GM23338 (cell line): ENCODE results near the gene BAHCC1. TPM values are rescaled to one million over a fixed set of nuclear protein-coding genes. Genes with fewer than 3 reads are reported as not detected.

Source experiments
- ATAC-seq: fragments of 200-7000 bp; cut with Tn5 transposase; 3 replicates; pipeline ENCODE4 v1.9.1; 2020
- DNase-seq: peaks from one replicate; pipeline ENCODE4 v3.0.0-alpha.2; 2015; ENCODE audit warnings: low spot score
- H2AFZ ChIP-seq: fragments of 200-600 bp; sonication (generic); 2 replicates; pipeline ENCODE4 v1.8.0; 2016; ENCODE audit warnings: antibody characterized with exemption, mild to moderate bottlenecking, moderate library complexity
- H3F3A ChIP-seq: fragments of 200-600 bp; sonication (generic); replicated peaks from 2 replicates; pipeline ENCODE4 v1.8.0; 2017; ENCODE audit warnings: antibody characterized with exemption, mixed run types, low read depth
- H3K27ac ChIP-seq: fragments of 200-600 bp; sonication (generic); 2 replicates; pipeline ENCODE4 v1.6.1; 2016; ENCODE audit warnings: low read depth
- H3K27me3 ChIP-seq: fragments of 200-600 bp; sonication (generic); 2 replicates; pipeline ENCODE4 v1.8.0; 2016; ENCODE audit warnings: mild to moderate bottlenecking, mixed run types, moderate library complexity; ENCODE audit not compliant: insufficient read depth
- H3K36me3 ChIP-seq: fragments of 200-600 bp; sonication (generic); 2 replicates; pipeline ENCODE4 v1.8.0; 2016; ENCODE audit warnings: mild to moderate bottlenecking; ENCODE audit not compliant: insufficient read depth
- H3K4me1 ChIP-seq: fragments of 200-600 bp; sonication (generic); 2 replicates; pipeline ENCODE4 v1.8.0; 2016; ENCODE audit warnings: mild to moderate bottlenecking, moderate library complexity; ENCODE audit not compliant: insufficient read depth
- H3K4me2 ChIP-seq: fragments of 200-600 bp; sonication (generic); 2 replicates; pipeline ENCODE4 v1.7.1; 2017; ENCODE audit warnings: mixed run types
- H3K4me3 ChIP-seq: fragments of 200-600 bp; sonication (generic); 2 replicates; pipeline ENCODE4 v1.6.1; 2016; ENCODE audit warnings: mixed run types
- H3K79me2 ChIP-seq: fragments of 200-600 bp; sonication (generic); replicated peaks from 2 replicates; pipeline ENCODE4 v1.8.0; 2017; ENCODE audit warnings: mild to moderate bottlenecking; ENCODE audit not compliant: insufficient read depth
- H3K9me2 ChIP-seq: fragments of 200-600 bp; sonication (generic); 2 replicates; pipeline ENCODE4 v1.8.0; 2017; ENCODE audit not compliant: insufficient read depth
- H4K20me1 ChIP-seq: fragments of 200-600 bp; sonication (generic); replicated peaks from 2 replicates; pipeline ENCODE4 v1.8.0; 2017; ENCODE audit warnings: mild to moderate bottlenecking; ENCODE audit not compliant: insufficient read depth
- H3K27ac Mint-ChIP-seq: 2 replicates; pipeline ENCODE4 v1.8.0; 2020; ENCODE audit warnings: inconsistent platforms, mild to moderate bottlenecking, moderate library complexity, mixed read lengths
- H3K27me3 Mint-ChIP-seq: 3 replicates; pipeline ENCODE4 v1.8.0; 2022; ENCODE audit warnings: low read depth, mild to moderate bottlenecking, moderate library complexity, mixed read lengths, inconsistent platforms; ENCODE audit not compliant: insufficient read depth, poor library complexity
- H3K36me3 Mint-ChIP-seq: 3 replicates; pipeline ENCODE4 v1.8.0; 2021; ENCODE audit warnings: low read depth, mild to moderate bottlenecking, inconsistent platforms, moderate library complexity, mixed read lengths
- H3K4me1 Mint-ChIP-seq: 3 replicates; pipeline ENCODE4 v1.8.0; 2020; ENCODE audit warnings: mild to moderate bottlenecking, inconsistent platforms, mixed read lengths
- H3K4me3 Mint-ChIP-seq: 3 replicates; pipeline ENCODE4 v1.8.0; 2021; ENCODE audit warnings: moderate library complexity, mild to moderate bottlenecking, inconsistent platforms, mixed read lengths
- H3K9me3 Mint-ChIP-seq: 3 replicates; pipeline ENCODE4 v1.8.0; 2020; ENCODE audit warnings: moderate library complexity, mild to moderate bottlenecking, inconsistent platforms, mixed read lengths
- CREB1 ChIP-seq: fragments of 250-450 bp; sonication (Bioruptor Pico); IDR thresholded peaks from 2 replicates; pipeline ENCODE4 v1.5.0; 2020; ENCODE audit warnings: low read depth, mild to moderate bottlenecking, moderate library complexity
- ETS1 ChIP-seq: IDR thresholded peaks from 2 replicates; pipeline ENCODE4 v1.6.1; 2016; ENCODE audit warnings: antibody characterized with exemption
- EZH2 ChIP-seq: fragments of 200-600 bp; sonication (generic); IDR thresholded peaks from one replicate; pipeline ENCODE4 v1.8.0; 2017; ENCODE audit warnings: antibody characterized with exemption, mild to moderate bottlenecking, low read depth; ENCODE audit not compliant: unreplicated experiment
- EZH2phosphoT487 ChIP-seq: fragments of 200-600 bp; sonication (generic); IDR thresholded peaks from one replicate; pipeline ENCODE4 v1.8.1; 2018; ENCODE audit warnings: antibody characterized with exemption; ENCODE audit not compliant: unreplicated experiment
- JUNB ChIP-seq: IDR thresholded peaks from one replicate; pipeline ENCODE4 v1.6.1; 2016; ENCODE audit warnings: antibody characterized with exemption; ENCODE audit not compliant: unreplicated experiment
- NANOG ChIP-seq: IDR thresholded peaks from 2 replicates; pipeline ENCODE4 v1.6.1; 2016; ENCODE audit warnings: antibody characterized with exemption, borderline replicate concordance
- POLR2AphosphoS5 ChIP-seq: IDR thresholded peaks from 2 replicates; pipeline ENCODE4 v1.6.1; 2016; ENCODE audit warnings: antibody characterized with exemption, low read depth
- STAT1 ChIP-seq: IDR thresholded peaks from one replicate; pipeline ENCODE4 v1.6.1; 2016; ENCODE audit warnings: antibody characterized with exemption; ENCODE audit not compliant: unreplicated experiment
- ZNF114 ChIP-seq: fragments of 250-450 bp; sonication (Bioruptor Pico); IDR thresholded peaks from 2 replicates; pipeline ENCODE4 v1.5.0; 2020; ENCODE audit warnings: mild to moderate bottlenecking, moderate library complexity
- ZNF331 ChIP-seq: fragments of 250-450 bp; sonication (Bioruptor Pico); IDR thresholded peaks from 2 replicates; pipeline ENCODE4 v1.5.0; 2020; ENCODE audit warnings: low read depth, mild to moderate bottlenecking, moderate library complexity
- polyA plus RNA-seq: library from polyadenylated mRNA; unstranded; fragments of >200 nt; fragmentation: Nextera tagmentation; extraction: Ambion mirVana; gene quantifications from 2 replicates; pipeline ENCODE4 v1.2.1, GENCODE V29; 2016
- total RNA-seq: library from RNA; depleted of rRNA; stranded (reverse); fragments of >200 nt; shearing (Covaris generic); gene quantifications from 2 replicates; pipeline ENCODE4 v1.2.3, GENCODE V29; 2014
- TF ChIP-seq, protein P1 (sequence below), 2 experiments: fragments of 200-600 bp in 1 of 2; sonication (generic) in 1 of 2; conservative IDR thresholded peaks; 2 replicates each; pipeline versions ENCODE4 v1.5.1 to v1.6.1; 2016 to 2017; ENCODE audit warnings: antibody characterized with exemption in 2 of 2, low read depth in 2 of 2, mild to moderate bottlenecking in 2 of 2, moderate library complexity in 1 of 2
- TF ChIP-seq, protein P2 (sequence below): IDR thresholded peaks from one replicate; pipeline ENCODE4 v1.6.1; 2018; ENCODE audit warnings: antibody characterized with exemption; ENCODE audit not compliant: unreplicated experiment
- TF ChIP-seq, protein P3 (sequence below): fragments of 250-450 bp; sonication (Bioruptor Pico); IDR thresholded peaks from 2 replicates; pipeline ENCODE4 v1.5.0; 2020; ENCODE audit warnings: mild to moderate bottlenecking, moderate library complexity

BAHCC1 gene
- total and polyA plus RNA-seq, 2 experiments from 2014 or later = 0.24 to 1.1 TPM

DNA sequence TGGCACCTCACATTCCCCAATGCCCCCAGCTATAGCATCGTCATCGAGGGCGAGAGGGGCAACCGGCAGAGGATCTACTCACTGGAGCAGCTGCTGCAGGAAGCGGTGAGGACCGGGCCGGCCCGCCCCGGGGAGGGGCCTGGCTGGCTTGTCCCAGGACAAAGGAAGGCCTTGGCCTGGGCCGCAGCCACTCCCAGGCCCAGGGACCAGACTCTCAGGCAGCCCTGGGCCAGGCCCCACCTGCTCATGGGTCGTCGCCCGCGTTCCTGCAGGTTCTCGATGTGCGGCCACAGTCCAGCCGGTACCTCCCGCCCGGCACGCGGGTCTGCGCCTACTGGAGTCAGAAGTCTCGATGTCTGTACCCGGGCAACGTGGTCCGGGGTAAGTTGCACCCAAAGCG is 64.0 kb downstream of the BAHCC1 start:
- Histone ChIP-seq H3K9me2 (no peaks in the 10 kb centered on the region), H4K20me1 (no peaks in the 10 kb centered on the region), H3K27me3 (no peaks in the 10 kb centered on the region), H3F3A (no peaks in the 10 kb centered on the region), H3K4me1 (no peaks in the 10 kb centered on the region), H3K27ac (no peak overlapping the region), H3K4me3 (no peak overlapping the region), H3K79me2 (no peaks in the 10 kb centered on the region), H3K4me2 (no peak overlapping the region), H3K36me3 (no peaks in the 10 kb centered on the region), H2AFZ (no peak overlapping the region)
- Mint-ChIP-seq H3K4me3 (no peak overlapping the region), H3K27ac (no peak overlapping the region), H3K27me3 (peaks cover 7% of the 10 kb centered on the region), H3K36me3 (no peaks in the 10 kb centered on the region), H3K9me3 (no peaks in the 10 kb centered on the region; the same call in 2 of the 3 replicates), H3K4me1 (peaks cover 3% of the 10 kb centered on the region; the same call in 1 of the 3 replicates)
- no peak for DNase-seq
- TF ChIP-seq JUNB (no peak), POLR2AphosphoS5 (no peak), ETS1 (no peak), ZNF114 (CRISPR knock-in tag) (no peak), ZNF331 (no peak), CREB1 (no peak), STAT1 (no peak), EZH2phosphoT487 (no peak), EZH2 (no peak), NANOG (no peak)
- TF ChIP-seq, protein P1, sequence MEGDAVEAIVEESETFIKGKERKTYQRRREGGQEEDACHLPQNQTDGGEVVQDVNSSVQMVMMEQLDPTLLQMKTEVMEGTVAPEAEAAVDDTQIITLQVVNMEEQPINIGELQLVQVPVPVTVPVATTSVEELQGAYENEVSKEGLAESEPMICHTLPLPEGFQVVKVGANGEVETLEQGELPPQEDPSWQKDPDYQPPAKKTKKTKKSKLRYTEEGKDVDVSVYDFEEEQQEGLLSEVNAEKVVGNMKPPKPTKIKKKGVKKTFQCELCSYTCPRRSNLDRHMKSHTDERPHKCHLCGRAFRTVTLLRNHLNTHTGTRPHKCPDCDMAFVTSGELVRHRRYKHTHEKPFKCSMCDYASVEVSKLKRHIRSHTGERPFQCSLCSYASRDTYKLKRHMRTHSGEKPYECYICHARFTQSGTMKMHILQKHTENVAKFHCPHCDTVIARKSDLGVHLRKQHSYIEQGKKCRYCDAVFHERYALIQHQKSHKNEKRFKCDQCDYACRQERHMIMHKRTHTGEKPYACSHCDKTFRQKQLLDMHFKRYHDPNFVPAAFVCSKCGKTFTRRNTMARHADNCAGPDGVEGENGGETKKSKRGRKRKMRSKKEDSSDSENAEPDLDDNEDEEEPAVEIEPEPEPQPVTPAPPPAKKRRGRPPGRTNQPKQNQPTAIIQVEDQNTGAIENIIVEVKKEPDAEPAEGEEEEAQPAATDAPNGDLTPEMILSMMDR (conservative IDR thresholded peaks at IDR 0.05; ENCODE audit: low read depth in 2 of 2) = no peak
- TF ChIP-seq, protein P2, sequence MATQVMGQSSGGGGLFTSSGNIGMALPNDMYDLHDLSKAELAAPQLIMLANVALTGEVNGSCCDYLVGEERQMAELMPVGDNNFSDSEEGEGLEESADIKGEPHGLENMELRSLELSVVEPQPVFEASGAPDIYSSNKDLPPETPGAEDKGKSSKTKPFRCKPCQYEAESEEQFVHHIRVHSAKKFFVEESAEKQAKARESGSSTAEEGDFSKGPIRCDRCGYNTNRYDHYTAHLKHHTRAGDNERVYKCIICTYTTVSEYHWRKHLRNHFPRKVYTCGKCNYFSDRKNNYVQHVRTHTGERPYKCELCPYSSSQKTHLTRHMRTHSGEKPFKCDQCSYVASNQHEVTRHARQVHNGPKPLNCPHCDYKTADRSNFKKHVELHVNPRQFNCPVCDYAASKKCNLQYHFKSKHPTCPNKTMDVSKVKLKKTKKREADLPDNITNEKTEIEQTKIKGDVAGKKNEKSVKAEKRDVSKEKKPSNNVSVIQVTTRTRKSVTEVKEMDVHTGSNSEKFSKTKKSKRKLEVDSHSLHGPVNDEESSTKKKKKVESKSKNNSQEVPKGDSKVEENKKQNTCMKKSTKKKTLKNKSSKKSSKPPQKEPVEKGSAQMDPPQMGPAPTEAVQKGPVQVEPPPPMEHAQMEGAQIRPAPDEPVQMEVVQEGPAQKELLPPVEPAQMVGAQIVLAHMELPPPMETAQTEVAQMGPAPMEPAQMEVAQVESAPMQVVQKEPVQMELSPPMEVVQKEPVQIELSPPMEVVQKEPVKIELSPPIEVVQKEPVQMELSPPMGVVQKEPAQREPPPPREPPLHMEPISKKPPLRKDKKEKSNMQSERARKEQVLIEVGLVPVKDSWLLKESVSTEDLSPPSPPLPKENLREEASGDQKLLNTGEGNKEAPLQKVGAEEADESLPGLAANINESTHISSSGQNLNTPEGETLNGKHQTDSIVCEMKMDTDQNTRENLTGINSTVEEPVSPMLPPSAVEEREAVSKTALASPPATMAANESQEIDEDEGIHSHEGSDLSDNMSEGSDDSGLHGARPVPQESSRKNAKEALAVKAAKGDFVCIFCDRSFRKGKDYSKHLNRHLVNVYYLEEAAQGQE = no peak
- TF ChIP-seq, protein P3, sequence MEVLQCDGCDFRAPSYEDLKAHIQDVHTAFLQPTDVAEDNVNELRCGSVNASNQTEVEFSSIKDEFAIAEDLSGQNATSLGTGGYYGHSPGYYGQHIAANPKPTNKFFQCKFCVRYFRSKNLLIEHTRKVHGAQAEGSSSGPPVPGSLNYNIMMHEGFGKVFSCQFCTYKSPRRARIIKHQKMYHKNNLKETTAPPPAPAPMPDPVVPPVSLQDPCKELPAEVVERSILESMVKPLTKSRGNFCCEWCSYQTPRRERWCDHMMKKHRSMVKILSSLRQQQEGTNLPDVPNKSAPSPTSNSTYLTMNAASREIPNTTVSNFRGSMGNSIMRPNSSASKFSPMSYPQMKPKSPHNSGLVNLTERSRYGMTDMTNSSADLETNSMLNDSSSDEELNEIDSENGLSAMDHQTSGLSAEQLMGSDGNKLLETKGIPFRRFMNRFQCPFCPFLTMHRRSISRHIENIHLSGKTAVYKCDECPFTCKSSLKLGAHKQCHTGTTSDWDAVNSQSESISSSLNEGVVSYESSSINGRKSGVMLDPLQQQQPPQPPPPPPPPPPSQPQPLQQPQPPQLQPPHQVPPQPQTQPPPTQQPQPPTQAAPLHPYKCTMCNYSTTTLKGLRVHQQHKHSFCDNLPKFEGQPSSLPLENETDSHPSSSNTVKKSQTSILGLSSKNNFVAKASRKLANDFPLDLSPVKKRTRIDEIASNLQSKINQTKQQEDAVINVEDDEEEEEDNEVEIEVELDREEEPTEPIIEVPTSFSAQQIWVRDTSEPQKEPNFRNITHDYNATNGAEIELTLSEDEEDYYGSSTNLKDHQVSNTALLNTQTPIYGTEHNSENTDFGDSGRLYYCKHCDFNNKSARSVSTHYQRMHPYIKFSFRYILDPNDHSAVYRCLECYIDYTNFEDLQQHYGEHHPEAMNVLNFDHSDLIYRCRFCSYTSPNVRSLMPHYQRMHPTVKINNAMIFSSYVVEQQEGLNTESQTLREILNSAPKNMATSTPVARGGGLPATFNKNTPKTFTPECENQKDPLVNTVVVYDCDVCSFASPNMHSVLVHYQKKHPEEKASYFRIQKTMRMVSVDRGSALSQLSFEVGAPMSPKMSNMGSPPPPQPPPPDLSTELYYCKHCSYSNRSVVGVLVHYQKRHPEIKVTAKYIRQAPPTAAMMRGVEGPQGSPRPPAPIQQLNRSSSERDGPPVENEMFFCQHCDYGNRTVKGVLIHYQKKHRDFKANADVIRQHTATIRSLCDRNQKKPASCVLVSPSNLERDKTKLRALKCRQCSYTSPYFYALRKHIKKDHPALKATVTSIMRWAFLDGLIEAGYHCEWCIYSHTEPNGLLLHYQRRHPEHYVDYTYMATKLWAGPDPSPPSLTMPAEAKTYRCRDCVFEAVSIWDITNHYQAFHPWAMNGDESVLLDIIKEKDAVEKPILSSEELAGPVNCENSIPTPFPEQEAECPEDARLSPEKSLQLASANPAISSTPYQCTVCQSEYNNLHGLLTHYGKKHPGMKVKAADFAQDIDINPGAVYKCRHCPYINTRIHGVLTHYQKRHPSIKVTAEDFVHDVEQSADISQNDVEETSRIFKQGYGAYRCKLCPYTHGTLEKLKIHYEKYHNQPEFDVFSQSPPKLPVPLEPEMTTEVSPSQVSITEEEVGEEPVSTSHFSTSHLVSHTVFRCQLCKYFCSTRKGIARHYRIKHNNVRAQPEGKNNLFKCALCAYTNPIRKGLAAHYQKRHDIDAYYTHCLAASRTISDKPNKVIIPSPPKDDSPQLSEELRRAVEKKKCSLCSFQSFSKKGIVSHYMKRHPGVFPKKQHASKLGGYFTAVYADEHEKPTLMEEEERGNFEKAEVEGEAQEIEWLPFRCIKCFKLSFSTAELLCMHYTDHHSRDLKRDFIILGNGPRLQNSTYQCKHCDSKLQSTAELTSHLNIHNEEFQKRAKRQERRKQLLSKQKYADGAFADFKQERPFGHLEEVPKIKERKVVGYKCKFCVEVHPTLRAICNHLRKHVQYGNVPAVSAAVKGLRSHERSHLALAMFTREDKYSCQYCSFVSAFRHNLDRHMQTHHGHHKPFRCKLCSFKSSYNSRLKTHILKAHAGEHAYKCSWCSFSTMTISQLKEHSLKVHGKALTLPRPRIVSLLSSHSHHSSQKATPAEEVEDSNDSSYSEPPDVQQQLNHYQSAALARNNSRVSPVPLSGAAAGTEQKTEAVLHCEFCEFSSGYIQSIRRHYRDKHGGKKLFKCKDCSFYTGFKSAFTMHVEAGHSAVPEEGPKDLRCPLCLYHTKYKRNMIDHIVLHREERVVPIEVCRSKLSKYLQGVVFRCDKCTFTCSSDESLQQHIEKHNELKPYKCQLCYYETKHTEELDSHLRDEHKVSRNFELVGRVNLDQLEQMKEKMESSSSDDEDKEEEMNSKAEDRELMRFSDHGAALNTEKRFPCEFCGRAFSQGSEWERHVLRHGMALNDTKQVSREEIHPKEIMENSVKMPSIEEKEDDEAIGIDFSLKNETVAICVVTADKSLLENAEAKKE (CRISPR knock-in tag) = no peak
- ATAC-seq = peak; percentile 16
